Measurements from ENCODE around the gene TRAM2. TPM values are rescaled to one million over a fixed set of nuclear protein-coding genes. Genes with fewer than 3 reads are reported as not detected.

TRAM2 gene
- total RNA-seq, 4 donors from 2014 or later = 6.5 to 14.1 (median 7.2) TPM

DNA sequence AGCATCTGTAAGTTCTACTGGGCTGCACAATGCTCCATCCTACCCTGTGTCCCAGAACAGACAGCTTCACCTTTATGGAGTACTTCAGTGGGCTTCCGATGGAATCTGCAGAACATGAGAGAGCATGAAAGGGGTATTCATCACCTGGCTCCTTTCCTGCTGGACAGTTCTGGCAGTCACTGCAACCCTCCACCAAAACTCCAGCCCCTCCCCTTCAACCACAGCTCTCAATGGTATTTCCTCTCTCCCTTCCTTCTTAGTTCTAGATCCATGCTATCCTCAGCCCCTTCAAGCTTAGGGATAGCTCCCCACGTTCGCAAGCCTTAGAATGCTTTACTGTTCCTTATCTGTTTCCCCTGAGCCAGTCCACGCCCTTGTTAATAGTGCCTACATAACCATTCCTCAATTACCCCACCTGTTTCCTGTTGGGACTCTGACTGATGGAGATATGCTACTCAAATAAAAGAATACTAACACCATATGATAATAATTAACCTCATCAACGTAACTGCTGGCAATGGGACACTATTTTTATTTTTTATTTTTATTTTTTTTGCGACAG is 26.8 kb downstream of the TRAM2 start:
- no peak for DNase-seq (ENCODE audit: low spot score in 2 of 2)
- Histone ChIP-seq H3K9me3 (no peaks in the 10 kb centered on the region), H3K4me1 (peaks cover 59% of the 10 kb centered on the region), H3K4me3 (no peak overlapping the region), H3K36me3 (no peaks in the 10 kb centered on the region), H3K27ac (no peak overlapping the region), H3K27me3 (no peaks in the 10 kb centered on the region)
- TF ChIP-seq POLR2A (IDR thresholded peaks at IDR 0.05) (no peak), POLR2AphosphoS5 (IDR thresholded peaks at IDR 0.05) (no peak), EP300 (IDR thresholded peaks at IDR 0.05) (no peak)
- TF ChIP-seq, protein P1, sequence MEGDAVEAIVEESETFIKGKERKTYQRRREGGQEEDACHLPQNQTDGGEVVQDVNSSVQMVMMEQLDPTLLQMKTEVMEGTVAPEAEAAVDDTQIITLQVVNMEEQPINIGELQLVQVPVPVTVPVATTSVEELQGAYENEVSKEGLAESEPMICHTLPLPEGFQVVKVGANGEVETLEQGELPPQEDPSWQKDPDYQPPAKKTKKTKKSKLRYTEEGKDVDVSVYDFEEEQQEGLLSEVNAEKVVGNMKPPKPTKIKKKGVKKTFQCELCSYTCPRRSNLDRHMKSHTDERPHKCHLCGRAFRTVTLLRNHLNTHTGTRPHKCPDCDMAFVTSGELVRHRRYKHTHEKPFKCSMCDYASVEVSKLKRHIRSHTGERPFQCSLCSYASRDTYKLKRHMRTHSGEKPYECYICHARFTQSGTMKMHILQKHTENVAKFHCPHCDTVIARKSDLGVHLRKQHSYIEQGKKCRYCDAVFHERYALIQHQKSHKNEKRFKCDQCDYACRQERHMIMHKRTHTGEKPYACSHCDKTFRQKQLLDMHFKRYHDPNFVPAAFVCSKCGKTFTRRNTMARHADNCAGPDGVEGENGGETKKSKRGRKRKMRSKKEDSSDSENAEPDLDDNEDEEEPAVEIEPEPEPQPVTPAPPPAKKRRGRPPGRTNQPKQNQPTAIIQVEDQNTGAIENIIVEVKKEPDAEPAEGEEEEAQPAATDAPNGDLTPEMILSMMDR (IDR thresholded peaks at IDR 0.05) = no peak
- WGBS = 72% methylated on average over 6 of the region's 6 CpGs

DNA sequence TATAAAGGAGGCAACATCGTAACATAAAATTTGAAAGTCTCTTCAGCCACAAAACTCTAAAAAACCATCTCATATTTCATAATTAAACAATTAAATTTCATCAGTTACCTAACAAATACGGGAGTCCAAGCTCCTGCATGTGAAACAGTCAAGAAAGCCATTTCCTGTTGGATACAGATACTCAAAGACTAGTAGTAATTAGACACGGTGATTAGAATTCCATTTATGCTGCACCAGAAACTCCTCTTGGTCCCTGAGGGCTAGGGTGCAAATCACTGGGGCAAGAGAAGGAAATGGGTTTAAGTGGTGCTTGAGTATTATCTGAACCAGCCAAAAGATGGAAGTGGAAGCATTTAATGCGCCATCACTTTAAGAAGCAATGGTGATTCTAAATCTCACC is 27.4 kb downstream of the TRAM2 start:
- H3K27me3 ChIP-seq = no peaks in the 10 kb centered on the region
- H3K27ac ChIP-seq = no peak overlapping the region
- no peaks in the 10 kb centered on the region for H3K9me3 ChIP-seq
- TF ChIP-seq POLR2AphosphoS5 (IDR thresholded peaks at IDR 0.05) = no peak
- no peak for DNase-seq (ENCODE audit: low spot score in 2 of 2)
- no peak overlapping the region for H3K4me3 ChIP-seq
- peaks cover 66% of the 10 kb centered on the region for H3K4me1 ChIP-seq
- H3K36me3 ChIP-seq = no peaks in the 10 kb centered on the region
- 86% methylated on average over 4 of the region's 4 CpGs for WGBS

DNA sequence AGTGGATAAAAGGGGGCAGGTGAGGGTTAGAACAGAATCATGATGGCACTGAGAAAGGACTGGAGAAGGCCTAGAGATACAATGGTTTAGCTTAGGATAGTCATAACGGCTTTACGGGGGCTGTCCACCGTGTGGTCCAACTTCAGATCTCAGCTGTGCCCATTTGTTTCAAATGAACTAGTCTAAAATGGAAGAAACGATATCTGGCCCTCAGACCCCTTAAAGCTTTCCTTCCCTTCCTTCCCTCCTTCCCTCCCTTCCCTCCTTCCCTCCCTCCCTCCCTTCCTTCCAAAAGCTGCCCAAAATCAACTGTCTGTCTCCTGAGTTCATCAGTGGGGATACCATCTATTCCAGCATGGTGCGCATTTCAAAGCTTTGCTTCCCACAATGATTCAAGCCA is 27.9 kb downstream of the TRAM2 start:
- DNase-seq (ENCODE audit: low spot score in 2 of 2) = no peak
- Histone ChIP-seq H3K36me3 (no peaks in the 10 kb centered on the region), H3K27ac (no peak overlapping the region), H3K4me1 (peaks cover 70% of the 10 kb centered on the region), H3K27me3 (no peaks in the 10 kb centered on the region), H3K4me3 (no peak overlapping the region), H3K9me3 (no peaks in the 10 kb centered on the region)
- TF ChIP-seq POLR2A (IDR thresholded peaks at IDR 0.05) = no peak
- no peak for TF ChIP-seq EP300 (IDR thresholded peaks at IDR 0.05)
- no peak for TF ChIP-seq POLR2AphosphoS5 (IDR thresholded peaks at IDR 0.05)
- TF ChIP-seq, protein P1 (IDR thresholded peaks at IDR 0.05) = no peak
- WGBS = 94% methylated on average over 5 of the region's 5 CpGs

DNA sequence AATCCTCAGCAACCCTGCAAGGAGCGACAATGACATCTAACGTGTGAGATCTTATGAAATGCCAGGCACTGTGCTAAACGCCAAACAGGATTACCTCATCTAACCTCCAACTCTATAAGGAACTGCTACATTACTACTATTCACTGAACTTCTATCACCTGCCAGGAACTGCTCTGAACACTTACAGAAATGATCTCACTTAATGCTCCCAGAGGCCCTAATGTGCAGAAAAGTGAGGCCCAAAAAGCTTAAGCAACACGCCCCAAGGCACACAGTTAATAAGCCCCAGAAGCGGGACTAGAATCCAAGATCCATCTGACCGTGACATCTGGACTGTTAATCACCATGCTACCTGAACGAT is 28.5 kb downstream of the TRAM2 start:
- H3K9me3 ChIP-seq = no peaks in the 10 kb centered on the region
- no peak overlapping the region for H3K27ac ChIP-seq
- WGBS = 73% methylated on average over 7 of the region's 7 CpGs
- no peak overlapping the region for H3K4me3 ChIP-seq
- no peaks in the 10 kb centered on the region for H3K36me3 ChIP-seq
- TF ChIP-seq EP300 (IDR thresholded peaks at IDR 0.05) = no peak
- no peak for TF ChIP-seq POLR2AphosphoS5 (IDR thresholded peaks at IDR 0.05)
- TF ChIP-seq, protein P1 (IDR thresholded peaks at IDR 0.05) = no peak
- TF ChIP-seq POLR2A (IDR thresholded peaks at IDR 0.05) = no peak
- no peak for DNase-seq (ENCODE audit: low spot score in 2 of 2)
- no peaks in the 10 kb centered on the region for H3K27me3 ChIP-seq
- peaks cover 77% of the 10 kb centered on the region for H3K4me1 ChIP-seq

DNA sequence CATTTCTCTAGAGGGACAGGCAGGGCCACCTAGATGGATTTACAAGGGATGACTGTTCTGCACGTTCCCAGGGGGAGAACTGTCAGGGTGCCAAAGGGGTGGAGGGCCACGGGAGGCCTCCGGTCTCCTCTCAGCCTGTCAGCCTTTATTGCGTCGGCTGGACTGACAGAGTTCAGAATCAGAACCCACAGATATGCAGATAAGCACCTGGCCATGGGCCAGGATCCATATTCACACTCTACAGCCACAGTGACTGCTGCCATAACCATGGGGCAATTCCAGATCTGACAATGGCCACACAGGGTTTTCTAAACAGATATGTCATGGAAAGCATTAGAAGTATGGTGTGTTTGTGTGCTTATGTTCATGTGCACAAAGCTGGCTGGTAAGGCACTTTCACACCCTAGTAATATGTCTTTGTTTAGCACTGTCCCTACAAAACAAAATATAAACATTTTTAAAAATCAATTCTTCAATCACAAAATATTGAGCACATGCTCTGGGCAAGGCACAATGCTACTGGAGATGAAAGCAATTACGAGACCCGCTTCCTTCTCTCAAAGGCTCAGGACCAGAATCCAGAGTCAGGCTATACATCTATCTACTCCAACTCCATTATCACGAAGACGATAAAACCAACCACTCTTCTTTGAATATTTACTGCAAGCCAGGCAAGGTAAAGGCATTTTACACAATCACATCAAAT is 29.1 kb downstream of the TRAM2 start:
- TF ChIP-seq EP300 (IDR thresholded peaks at IDR 0.05) (no peak), POLR2AphosphoS5 (IDR thresholded peaks at IDR 0.05) (no peak), POLR2A (IDR thresholded peaks at IDR 0.05) (no peak)
- TF ChIP-seq, protein P1 (IDR thresholded peaks at IDR 0.05) = no peak
- Histone ChIP-seq H3K4me3 (no peak overlapping the region), H3K36me3 (no peaks in the 10 kb centered on the region), H3K27me3 (no peaks in the 10 kb centered on the region), H3K27ac (no peak overlapping the region), H3K9me3 (no peaks in the 10 kb centered on the region), H3K4me1 (peaks cover 77% of the 10 kb centered on the region)
- WGBS = 68% methylated on average over 9 of the region's 9 CpGs
- DNase-seq (ENCODE audit: low spot score in 2 of 2) = no peak

All from suprapubic skin (tissue), 4 donors.